Lung (tissue), 12 donors: ENCODE results near the gene SARS2. TPM values are rescaled to one million over a fixed set of nuclear protein-coding genes. Genes with fewer than 3 reads are reported as not detected.

Experiments used
- ATAC-seq: fragments of 200-7000 bp; cut with Tn5 transposase; one replicate; pipeline ENCODE4 v1.9.1; 2020; ENCODE audit warnings: moderate number of reproducible peaks; ENCODE audit not compliant: insufficient read depth, low FRiP score
- DNase-seq, 3 donors: peaks; one replicate each; pipeline ENCODE4 v3.0.0-alpha.2; 2013 to 2017
- H3K27ac ChIP-seq, 2 donors: one replicate each; pipeline ENCODE4 v1.5.1; 2013; ENCODE audit warnings: mild to moderate bottlenecking in 2 of 2, moderate library complexity in 2 of 2, control low read depth in 1 of 2, inconsistent platforms in 1 of 2, low read depth in 1 of 2, low read length in 1 of 2
- H3K27me3 ChIP-seq, 3 donors: one replicate each; pipeline ENCODE4 v1.5.1; 2013; ENCODE audit warnings: low read length in 2 of 3; ENCODE audit not compliant: control insufficient read depth in 3 of 3, insufficient read depth in 3 of 3
- H3K36me3 ChIP-seq, 4 donors: one replicate each; pipeline ENCODE4 v1.5.1; 2013; ENCODE audit warnings: low read length in 4 of 4, mild to moderate bottlenecking in 1 of 4, moderate library complexity in 1 of 4; ENCODE audit not compliant: control insufficient read depth in 4 of 4, insufficient read depth in 4 of 4
- H3K4me1 ChIP-seq, 5 donors: one replicate each; pipeline ENCODE4 v1.5.1; 2013; ENCODE audit warnings: low read length in 5 of 5, mild to moderate bottlenecking in 2 of 5, moderate library complexity in 1 of 5; ENCODE audit not compliant: control insufficient read depth in 5 of 5, insufficient read depth in 5 of 5
- H3K4me3 ChIP-seq: one replicate; pipeline ENCODE4 v1.5.1; 2013; ENCODE audit warnings: mild to moderate bottlenecking, control low read depth, moderate library complexity
- H3K9ac ChIP-seq, 2 donors: one replicate each; pipeline ENCODE4 v1.5.1; 2013; ENCODE audit warnings: low read length in 2 of 2, control low read depth in 1 of 2; ENCODE audit not compliant: insufficient read depth in 1 of 2
- H3K9me3 ChIP-seq, 4 donors: one replicate each; pipeline ENCODE4 v1.5.1; 2013; ENCODE audit warnings: low read length in 3 of 4, mild to moderate bottlenecking in 1 of 4, moderate library complexity in 1 of 4; ENCODE audit not compliant: control insufficient read depth in 4 of 4, insufficient read depth in 3 of 4
- WGBS, 2 donors: extraction: QIAGEN DNeasy Blood & Tissue Kit; methylation state at CpG; one replicate each; pipeline ENCODE4 v1.1.7; 2013; 5-methylcytosine and 5-hydroxymethylcytosine counted together
- polyA plus RNA-seq, 2 donors: library from polyadenylated mRNA; stranded (reverse); fragments of 200-250 nt; gene quantifications; one replicate each; pipeline ENCODE4 v1.2.1, GENCODE V29; 2013
- total RNA-seq, 2 donors: library from RNA; depleted of rRNA in 1 of 2; stranded (reverse); fragments of >200 nt in 1 of 2; gene quantifications; one replicate each; pipeline ENCODE4 v1.2.1, GENCODE V29; 2014 to 2021
- TF ChIP-seq, protein P1 (sequence below): IDR thresholded peaks from 2 replicates; pipeline ENCODE4 v1.5.1; 2012; ENCODE audit warnings: mild to moderate bottlenecking; ENCODE audit errors: control extremely low read depth, extremely low read depth
- donor health status: control.
- donor health status: control.
- donor health status: Bipolar disorder and iron deficiency.
- donor health status: healthy.
- donor health status: DM: yes; HTN: yes; CAD: no.

The SARS2 gene
- total and polyA plus RNA-seq, 4 donors = 14.3 to 34.6 (median 24.3) TPM

- TF ChIP-seq, protein P1, sequence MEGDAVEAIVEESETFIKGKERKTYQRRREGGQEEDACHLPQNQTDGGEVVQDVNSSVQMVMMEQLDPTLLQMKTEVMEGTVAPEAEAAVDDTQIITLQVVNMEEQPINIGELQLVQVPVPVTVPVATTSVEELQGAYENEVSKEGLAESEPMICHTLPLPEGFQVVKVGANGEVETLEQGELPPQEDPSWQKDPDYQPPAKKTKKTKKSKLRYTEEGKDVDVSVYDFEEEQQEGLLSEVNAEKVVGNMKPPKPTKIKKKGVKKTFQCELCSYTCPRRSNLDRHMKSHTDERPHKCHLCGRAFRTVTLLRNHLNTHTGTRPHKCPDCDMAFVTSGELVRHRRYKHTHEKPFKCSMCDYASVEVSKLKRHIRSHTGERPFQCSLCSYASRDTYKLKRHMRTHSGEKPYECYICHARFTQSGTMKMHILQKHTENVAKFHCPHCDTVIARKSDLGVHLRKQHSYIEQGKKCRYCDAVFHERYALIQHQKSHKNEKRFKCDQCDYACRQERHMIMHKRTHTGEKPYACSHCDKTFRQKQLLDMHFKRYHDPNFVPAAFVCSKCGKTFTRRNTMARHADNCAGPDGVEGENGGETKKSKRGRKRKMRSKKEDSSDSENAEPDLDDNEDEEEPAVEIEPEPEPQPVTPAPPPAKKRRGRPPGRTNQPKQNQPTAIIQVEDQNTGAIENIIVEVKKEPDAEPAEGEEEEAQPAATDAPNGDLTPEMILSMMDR = no peak
- peaks cover 0 to 7% (median 3%) of the 10 kb centered on the region in 5 donors for H3K4me1 ChIP-seq
- peaks cover 0 to 2% (median 0%) of the 10 kb centered on the region in 4 donors for H3K36me3 ChIP-seq
- no peak overlapping the region for H3K4me3 ChIP-seq
- H3K9me3 ChIP-seq = peaks cover 0 to 2% (median under 1%) of the 10 kb centered on the region in 4 donors
- no peaks in the 10 kb centered on the region for H3K27me3 ChIP-seq
- DNase-seq (no peak), ATAC-seq (no peak)
- WGBS, 2 donors = 78 to 83% methylated on average over 4 of the region's 4 CpGs
- no peak overlapping the region for H3K27ac ChIP-seq
- H3K9ac ChIP-seq = no peak overlapping the region
Measured at GRCh38 chr19:38953677-38954076, 23.1 kb upstream of the SARS2 start.

DNA sequence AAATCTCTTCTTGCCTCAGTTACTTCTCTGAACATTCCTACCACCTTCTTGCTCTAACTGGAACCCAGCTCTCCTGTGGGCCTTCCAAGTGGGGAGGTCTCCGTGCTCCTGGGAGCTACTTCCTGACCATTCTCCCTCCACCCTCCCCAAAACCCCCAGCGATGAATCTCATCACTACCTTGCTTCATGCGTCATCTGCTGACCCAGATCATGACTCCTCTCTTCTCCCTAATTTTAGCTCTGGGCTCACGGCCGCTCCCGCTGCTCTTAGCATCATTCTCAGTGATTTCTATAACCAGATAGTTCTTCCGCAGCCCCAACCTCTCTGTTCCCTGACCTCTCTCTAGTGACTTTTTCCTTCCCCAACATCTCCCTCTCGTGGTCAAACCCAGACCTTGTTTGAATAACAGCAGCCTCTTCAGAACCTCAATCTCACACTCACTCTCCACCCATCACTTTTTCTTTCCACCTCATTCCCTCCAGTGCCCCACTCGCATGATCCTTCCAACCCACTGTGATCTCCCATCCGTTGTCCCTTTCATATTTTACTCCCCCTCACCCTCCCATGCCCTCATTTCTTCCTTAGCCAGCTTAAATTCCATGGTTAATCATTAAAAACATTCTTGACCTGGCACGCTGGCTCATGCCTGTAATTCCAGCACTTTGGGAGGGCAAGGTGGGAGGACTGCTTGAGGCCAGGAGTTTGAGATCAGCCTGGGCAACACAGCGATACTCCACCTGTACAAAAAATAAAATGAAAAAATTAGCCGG, 22.0 kb upstream of the SARS2 start:
- H3K27ac ChIP-seq = no peak overlapping the region
- H3K9ac ChIP-seq = no peak overlapping the region
- TF ChIP-seq, protein P1 = no peak
- H3K4me1 ChIP-seq = peaks cover 0 to 7% (median 3%) of the 10 kb centered on the region in 5 donors
- H3K36me3 ChIP-seq = peaks cover 0 to 2% (median 0%) of the 10 kb centered on the region in 4 donors
- peaks cover 0 to 2% (median 0%) of the 10 kb centered on the region in 4 donors for H3K9me3 ChIP-seq
- no peaks in the 10 kb centered on the region for H3K27me3 ChIP-seq
- ATAC-seq (no peak), DNase-seq (peak in 2 of 3 donors; percentile 32 to 48)
- H3K4me3 ChIP-seq = no peak overlapping the region
- 60 to 70% methylated on average over 13 of the region's 13 CpGs for WGBS, 2 donors

DNA sequence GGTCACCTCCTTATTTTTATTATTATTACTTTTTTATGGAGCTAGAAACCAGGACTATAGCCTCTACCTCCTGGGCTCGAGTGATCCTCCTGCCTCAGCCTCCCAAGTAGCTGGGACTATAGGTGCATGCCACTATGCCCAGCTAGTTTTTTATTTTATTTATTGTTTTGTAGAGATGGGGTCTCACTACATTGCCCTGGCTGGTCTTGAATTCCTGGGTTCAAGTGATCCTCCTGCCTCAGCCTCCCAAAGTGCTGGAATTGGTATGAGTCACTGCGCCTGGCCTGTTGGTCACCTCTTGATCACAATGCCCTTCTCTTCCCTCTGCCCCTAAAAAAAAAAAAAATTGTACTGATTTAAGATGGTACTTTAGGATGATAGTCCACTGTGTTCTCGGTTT, 20.6 kb upstream of the SARS2 start:
- H3K4me1 ChIP-seq = peaks cover 0 to 7% (median 3%) of the 10 kb centered on the region in 5 donors
- peaks cover 0 to 2% (median 0%) of the 10 kb centered on the region in 4 donors for H3K9me3 ChIP-seq
- no peak overlapping the region for H3K27ac ChIP-seq
- no peak overlapping the region for H3K4me3 ChIP-seq
- TF ChIP-seq, protein P1 = no peak
- H3K27me3 ChIP-seq = no peaks in the 10 kb centered on the region
- WGBS, 2 donors = 79 to 81% methylated on average over 3 of the region's 3 CpGs
- peaks cover 0 to 10% (median 5%) of the 10 kb centered on the region in 4 donors for H3K36me3 ChIP-seq
- no peak for ATAC-seq
- H3K9ac ChIP-seq = no peak overlapping the region
- no peak for DNase-seq
